ENCODE results near the gene CIBAR2.

DNA sequence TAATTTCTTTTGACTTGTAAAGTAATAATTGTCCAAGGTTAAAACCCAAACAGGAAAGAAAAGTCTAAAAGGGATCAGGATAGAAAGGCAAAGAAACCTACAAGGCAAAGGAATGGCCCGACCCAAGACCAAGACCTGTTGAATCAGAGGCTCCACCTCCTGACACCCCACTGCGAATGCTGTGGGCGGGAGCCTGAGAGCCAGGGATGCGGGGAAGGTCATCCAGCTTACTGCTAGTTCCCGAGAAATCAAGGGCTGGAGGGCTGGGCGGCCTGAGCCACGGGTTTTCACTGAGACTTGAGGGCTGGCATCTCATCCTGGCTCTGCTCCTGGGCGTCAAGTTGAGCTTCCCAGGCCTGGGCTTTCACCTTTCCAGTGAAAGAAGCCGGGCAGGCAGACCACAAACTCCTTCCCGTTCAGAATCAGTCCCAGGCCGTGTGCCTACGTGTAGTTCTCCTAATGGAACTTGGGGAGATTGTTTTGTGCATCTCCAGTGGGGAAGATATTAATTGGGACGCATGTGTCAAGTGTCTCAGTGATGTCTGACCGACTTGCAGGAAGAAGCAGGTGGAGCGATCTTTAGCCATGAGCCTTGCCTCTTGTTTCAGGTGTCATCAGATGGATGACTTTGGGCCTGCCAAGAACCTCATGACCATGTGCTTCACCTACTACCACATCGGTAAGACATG lies 36.9 kb downstream of the CIBAR2 start:
- no peak for TF ChIP-seq CTCF (IDR thresholded peaks at IDR 0.05)
- TF ChIP-seq POLR2A (IDR thresholded peaks at IDR 0.05), result no peak
- no peak for TF ChIP-seq POLR2AphosphoS5 (IDR thresholded peaks at IDR 0.05)
